Psoas muscle (tissue), 8 donors: ENCODE results near the gene LMTK3. TPM values are rescaled to one million over a fixed set of nuclear protein-coding genes. Genes with fewer than 3 reads are reported as not detected.
A peak's percentile ranks its signal among the peaks of the same experiment; 100 is the strongest.

Experiments used
- ATAC-seq, 4 donors: fragments of 200-7000 bp; cut with Tn5 transposase; one replicate each; pipeline ENCODE4 v1.9.1; 2020; ENCODE audit warnings: moderate library complexity in 3 of 4, mild to moderate bottlenecking in 2 of 4
- DNase-seq, 2 donors: peaks; one replicate each; pipeline ENCODE4 v3.0.0-alpha.2; 2020
- H3K27ac ChIP-seq: fragments of 200-600 bp; one replicate; pipeline ENCODE4 v1.8.0; 2022
- H3K27me3 ChIP-seq, 3 donors: fragments of 200-600 bp in 1 of 3; one replicate each; pipeline versions ENCODE4 v1.6.1 to v1.8.0; 2013 to 2022; ENCODE audit warnings: low read length in 2 of 3, mild to moderate bottlenecking in 2 of 3, moderate library complexity in 1 of 3; ENCODE audit not compliant: insufficient read depth in 3 of 3
- H3K36me3 ChIP-seq, 2 donors: fragments of 200-600 bp in 1 of 2; one replicate each; pipeline versions ENCODE4 v1.6.1 to v1.8.0; 2013 to 2022; ENCODE audit warnings: low read depth in 1 of 2, mild to moderate bottlenecking in 1 of 2, moderate library complexity in 1 of 2; ENCODE audit not compliant: insufficient read depth in 1 of 2
- H3K4me1 ChIP-seq: fragments of 200-600 bp; one replicate; pipeline ENCODE4 v1.8.0; 2022
- H3K4me3 ChIP-seq: fragments of 200-600 bp; one replicate; pipeline ENCODE4 v1.8.0; 2022; ENCODE audit warnings: mild to moderate bottlenecking
- H3K9me3 ChIP-seq: fragments of 200-600 bp; one replicate; pipeline ENCODE4 v1.8.0; 2022
- WGBS, 3 donors: extraction: QIAGEN DNeasy Blood & Tissue Kit; methylation state at CpG; one replicate each; pipeline versions ENCODE4 v1.1.6 to v1.1.7; 2013; 5-methylcytosine and 5-hydroxymethylcytosine counted together
- intact Hi-C, 2 donors: fragments of 100-400 bp; cut with DNase I; formaldehyde crosslinking; loops; one replicate each; pipeline versions ENCODE4 v1.11.0 to v1.14.2; 2022
- polyA plus RNA-seq, 3 donors: library from polyadenylated mRNA; stranded (reverse); fragments of 200-250 nt; gene quantifications; one replicate each; pipeline ENCODE4 v1.2.3, GENCODE V29; 2013
- total RNA-seq, 4 donors: library from RNA; stranded (reverse); fragmentation: NEBNext Ultra II Directional in 2 of 4; extraction: Animal tissue kit (Norgen Biotek cat#: 25700) in 2 of 4; gene quantifications; one replicate each; pipeline versions ENCODE4 v1.2.1 to v1.2.4, GENCODE V29; 2021 to 2023
- TF ChIP-seq, protein P1 (sequence below): fragments of 200-600 bp; IDR thresholded peaks from one replicate; pipeline ENCODE4 v1.8.0; 2022; ENCODE audit warnings: antibody characterized with exemption
- donor health status: healthy with polysubstance abuse.
- donor health status: DM: no; HTN: no; CAD: no; lungs with moderate emphysema.
- donor health status: Bipolar disorder and iron deficiency.
- donor health status: healthy.
- donor health status: DM: yes; HTN: yes; CAD: no.
- donor health status: DM: no; HTN: no; CAD: no.
- donor health status: DM: no; HTN: no; CAD: no.
- donor health status: DM: yes; HTN: yes; CAD: no.

LMTK3 gene
- total and polyA plus RNA-seq, 7 donors, result 0.03 to 0.14 (median 0.06) TPM; not detected in 2

DNA sequence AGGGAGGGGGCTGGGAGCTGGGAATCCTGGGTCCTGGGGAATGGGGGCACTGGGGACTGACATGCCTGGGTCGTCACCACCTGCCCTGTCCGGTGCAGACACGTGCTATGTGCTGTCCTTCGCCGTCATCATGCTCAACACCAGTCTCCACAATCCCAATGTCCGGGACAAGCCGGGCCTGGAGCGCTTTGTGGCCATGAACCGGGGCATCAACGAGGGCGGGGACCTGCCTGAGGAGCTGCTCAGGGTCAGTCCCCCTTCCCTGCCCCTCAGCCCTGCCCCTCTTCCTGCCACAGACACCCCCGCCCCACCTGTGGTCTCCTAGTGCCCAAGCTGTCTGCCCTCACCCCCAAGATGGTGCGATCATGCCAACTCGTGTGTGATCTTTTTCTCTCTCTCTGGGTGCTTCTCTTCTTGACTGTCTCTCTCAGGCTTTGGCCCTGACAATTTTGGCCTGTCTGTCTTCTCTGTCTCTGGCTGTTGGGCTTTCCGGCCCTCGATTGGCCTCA is 37.5 kb downstream of the LMTK3 start:
- Histone ChIP-seq H3K36me3 (peaks cover 0 to 87% of the 10 kb centered on the region in 2 donors), H3K27ac (no peak overlapping the region), H3K27me3 (no peaks in the 10 kb centered on the region), H3K9me3 (no peaks in the 10 kb centered on the region), H3K4me3 (no peak overlapping the region), H3K4me1 (peaks cover 7% of the 10 kb centered on the region)
- intact Hi-C loops, result no loop called here
- DNase-seq (no peak), ATAC-seq (no peak)
- TF ChIP-seq, protein P1, sequence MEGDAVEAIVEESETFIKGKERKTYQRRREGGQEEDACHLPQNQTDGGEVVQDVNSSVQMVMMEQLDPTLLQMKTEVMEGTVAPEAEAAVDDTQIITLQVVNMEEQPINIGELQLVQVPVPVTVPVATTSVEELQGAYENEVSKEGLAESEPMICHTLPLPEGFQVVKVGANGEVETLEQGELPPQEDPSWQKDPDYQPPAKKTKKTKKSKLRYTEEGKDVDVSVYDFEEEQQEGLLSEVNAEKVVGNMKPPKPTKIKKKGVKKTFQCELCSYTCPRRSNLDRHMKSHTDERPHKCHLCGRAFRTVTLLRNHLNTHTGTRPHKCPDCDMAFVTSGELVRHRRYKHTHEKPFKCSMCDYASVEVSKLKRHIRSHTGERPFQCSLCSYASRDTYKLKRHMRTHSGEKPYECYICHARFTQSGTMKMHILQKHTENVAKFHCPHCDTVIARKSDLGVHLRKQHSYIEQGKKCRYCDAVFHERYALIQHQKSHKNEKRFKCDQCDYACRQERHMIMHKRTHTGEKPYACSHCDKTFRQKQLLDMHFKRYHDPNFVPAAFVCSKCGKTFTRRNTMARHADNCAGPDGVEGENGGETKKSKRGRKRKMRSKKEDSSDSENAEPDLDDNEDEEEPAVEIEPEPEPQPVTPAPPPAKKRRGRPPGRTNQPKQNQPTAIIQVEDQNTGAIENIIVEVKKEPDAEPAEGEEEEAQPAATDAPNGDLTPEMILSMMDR, result no peak
- WGBS, 3 donors, result 87 to 89% (median 89%) methylated on average over 16 of the region's 16 CpGs

DNA sequence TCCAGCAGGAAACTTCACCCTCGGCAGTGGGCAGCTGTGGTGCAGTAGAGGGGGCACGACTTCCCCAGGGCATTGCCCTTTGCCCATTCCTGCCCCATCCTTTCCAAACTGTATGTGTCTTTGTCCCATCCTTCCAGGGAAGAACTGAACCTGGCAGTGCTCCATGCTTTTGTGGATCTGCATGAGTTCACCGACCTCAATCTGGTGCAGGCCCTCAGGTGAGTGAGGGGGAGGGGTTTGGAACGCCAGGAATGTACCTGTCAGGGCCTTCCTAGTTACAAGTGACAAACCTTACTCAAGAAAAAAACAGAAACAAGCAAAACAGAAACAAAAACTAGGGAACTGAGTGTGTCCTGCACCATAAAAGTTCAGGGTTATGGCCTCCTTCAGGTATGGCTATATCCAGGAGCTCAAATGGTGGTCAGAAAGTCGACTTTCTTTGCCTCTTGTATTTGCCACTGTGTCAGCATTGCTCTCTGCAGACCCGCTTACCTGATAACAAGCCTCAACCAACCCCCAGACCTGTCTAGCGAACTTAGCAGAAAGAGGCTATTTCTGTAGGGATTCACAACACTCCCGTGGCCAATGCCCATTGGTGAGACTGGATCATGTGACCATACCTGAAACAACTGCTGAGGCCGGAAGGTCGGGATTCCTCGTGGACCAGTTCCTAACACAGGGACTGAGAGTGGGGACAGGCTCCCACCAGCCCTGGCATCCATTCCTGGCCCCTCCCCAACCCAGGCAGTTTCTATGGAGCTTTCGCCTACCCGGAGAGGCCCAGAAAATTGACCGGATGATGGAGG is 38.3 kb downstream of the LMTK3 start:
- intact Hi-C loops, result no loop called here
- no peak overlapping the region for H3K27ac ChIP-seq
- no peak overlapping the region for H3K4me3 ChIP-seq
- H3K9me3 ChIP-seq, result no peaks in the 10 kb centered on the region
- peaks cover 9% of the 10 kb centered on the region for H3K4me1 ChIP-seq
- no peak for DNase-seq
- TF ChIP-seq, protein P1, result no peak
- 85 to 88% (median 86%) methylated on average over 14 of the region's 14 CpGs for WGBS, 3 donors
- no peaks in the 10 kb centered on the region for H3K27me3 ChIP-seq
- peaks cover 0 to 83% of the 10 kb centered on the region in 2 donors for H3K36me3 ChIP-seq
- ATAC-seq, result no peak

DNA sequence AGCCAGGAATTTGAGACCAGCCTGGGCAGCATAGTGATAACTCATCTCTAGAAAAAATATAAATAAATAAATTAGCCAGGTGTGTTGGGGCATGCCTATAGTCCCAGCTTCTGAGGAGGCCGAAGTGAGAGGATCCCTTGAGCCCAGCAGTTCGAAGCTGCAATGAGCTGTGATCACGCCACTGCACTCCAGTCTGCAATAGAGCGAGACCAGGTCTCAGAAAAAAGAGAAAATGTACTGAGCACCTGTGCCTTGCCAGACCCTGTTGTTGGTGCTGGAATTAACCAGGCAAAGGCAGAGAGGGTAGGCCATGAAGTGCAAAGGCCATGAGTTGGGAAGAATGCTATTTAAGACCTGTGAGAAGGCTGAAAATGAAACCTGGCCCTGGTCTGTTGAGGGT is 39.8 kb downstream of the LMTK3 start:
- 93 to 96% (median 96%) methylated on average over 4 of the region's 4 CpGs for WGBS, 3 donors
- intact Hi-C loops, result no loop called here
- DNase-seq, result no peak
- H3K9me3 ChIP-seq, result no peaks in the 10 kb centered on the region
- H3K4me3 ChIP-seq, result no peak overlapping the region
- no peaks in the 10 kb centered on the region for H3K27me3 ChIP-seq
- no peak overlapping the region for H3K27ac ChIP-seq
- H3K4me1 ChIP-seq, result peaks cover 12% of the 10 kb centered on the region
- TF ChIP-seq, protein P1, result no peak
- no peak for ATAC-seq
- peaks cover 0 to 68% of the 10 kb centered on the region in 2 donors for H3K36me3 ChIP-seq

DNA sequence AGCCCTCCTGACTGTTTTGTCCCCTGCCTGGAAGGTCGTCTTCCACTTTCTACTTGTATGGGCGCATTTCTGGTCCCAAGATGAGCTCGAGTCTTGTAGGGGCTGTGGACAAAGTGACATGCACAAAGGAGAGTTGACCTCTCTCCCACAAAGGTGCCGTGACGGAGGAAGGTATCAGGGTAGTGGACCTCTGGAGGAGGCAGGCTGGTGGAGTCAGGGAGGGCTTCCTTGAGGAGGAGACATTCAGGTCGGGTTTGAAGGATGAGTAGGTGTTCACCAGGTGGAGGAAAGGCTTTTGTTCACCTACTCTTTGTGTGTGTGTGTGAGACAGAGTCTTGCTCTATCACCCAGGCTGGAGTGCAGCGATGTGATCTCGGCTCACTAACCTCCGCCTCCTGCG is 40.8 kb downstream of the LMTK3 start:
- no peaks in the 10 kb centered on the region for H3K27me3 ChIP-seq
- peaks cover 12% of the 10 kb centered on the region for H3K4me1 ChIP-seq
- intact Hi-C loops, result no loop called here
- ATAC-seq (no peak), DNase-seq (no peak)
- H3K4me3 ChIP-seq, result peak overlapping the region; percentile 91
- 89 to 94% (median 89%) methylated on average over 10 of the region's 10 CpGs for WGBS, 3 donors
- H3K9me3 ChIP-seq, result no peaks in the 10 kb centered on the region
- peaks cover 0 to 58% of the 10 kb centered on the region in 2 donors for H3K36me3 ChIP-seq
- TF ChIP-seq, protein P1, result no peak
- H3K27ac ChIP-seq, result no peak overlapping the region
